Vagina (tissue), 2 donors: ENCODE results near the gene AHNAK.

Experiments used
- CTCF ChIP-seq, 3 experiments: fragments of 450-650 bp in 2 of 3; fragments of 200-600 bp in 1 of 3; sonication (generic) in 1 of 3; IDR thresholded peaks; one replicate each; pipeline ENCODE4 v1.5.1; 2017 to 2019; ENCODE audit warnings: antibody characterized with exemption in 3 of 3, mild to moderate bottlenecking in 2 of 3, moderate library complexity in 2 of 3
- POLR2A ChIP-seq, 2 donors: fragments of 450-650 bp; IDR thresholded peaks; one replicate each; pipeline ENCODE4 v1.6.1; 2017; ENCODE audit warnings: antibody characterized with exemption in 2 of 2, mild to moderate bottlenecking in 2 of 2, moderate library complexity in 2 of 2

GRCh38 chr11:62575837-62576236 lies 29.2 kb upstream of the AHNAK start:
- no peak for TF ChIP-seq CTCF (IDR thresholded peaks at IDR 0.05)
- TF ChIP-seq POLR2A (IDR thresholded peaks at IDR 0.05): no peak
